ENCODE data around the gene ASPG. TPM values are rescaled to one million over a fixed set of nuclear protein-coding genes. Genes with fewer than 3 reads are reported as not detected.

Gene ASPG
- total and polyA plus RNA-seq, 2 donors (not counting 1 experiment from before 2014, with no cell fraction given) = not detected

DNA sequence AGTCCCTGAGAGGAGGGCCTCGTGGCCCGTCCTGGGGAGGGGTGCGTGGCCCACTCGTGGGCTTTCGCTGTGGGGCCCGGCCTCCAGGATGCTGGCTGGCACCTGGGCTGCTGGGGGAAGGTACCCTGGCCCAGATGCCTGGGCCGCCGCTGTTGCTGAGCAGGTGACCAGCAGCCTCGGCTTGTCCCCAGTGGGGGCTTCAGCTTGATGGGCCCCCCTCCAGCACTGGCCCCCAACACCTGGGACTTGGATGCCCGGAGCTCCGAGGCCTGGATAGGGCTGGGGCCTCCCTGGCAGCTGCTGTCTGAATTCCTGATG, 63.7 kb downstream of the ASPG start:
- Histone ChIP-seq H3K4me2 (ENCODE audit: extremely low read depth, insufficient read depth, low read length) (no peak overlapping the region), H3K27me3 (ENCODE audit: control insufficient read depth, insufficient read depth, low read length) (no peaks in the 10 kb centered on the region), H4K20me1 (ENCODE audit: control insufficient read depth, extremely low read depth, insufficient read depth, low read length) (no peaks in the 10 kb centered on the region)

DNA sequence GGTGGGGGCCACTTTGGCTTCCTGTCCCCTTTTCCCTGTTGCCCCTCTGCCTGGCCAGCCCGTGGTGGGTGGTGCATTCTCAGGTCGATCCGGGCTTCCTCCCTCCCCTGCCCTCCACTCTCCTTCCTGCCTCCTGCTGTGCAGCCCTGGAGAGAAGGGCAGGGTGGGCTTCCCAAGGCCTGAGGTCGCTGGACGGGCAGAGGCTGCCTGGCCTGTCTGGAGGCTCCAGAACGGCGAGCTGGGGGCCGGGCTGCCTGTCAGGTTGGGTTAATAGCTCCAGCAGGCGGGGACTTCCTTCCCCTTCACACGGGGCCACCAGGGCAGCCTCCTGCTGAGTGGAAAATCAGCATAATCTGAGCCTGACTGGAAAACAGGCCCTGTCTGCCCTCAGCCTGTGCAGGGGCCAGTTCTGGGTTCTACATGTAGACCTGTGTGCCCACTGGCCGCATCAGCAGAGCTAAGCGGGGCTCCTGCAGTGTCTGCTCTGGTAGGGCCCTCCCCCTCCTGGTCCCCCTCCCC, 64.2 kb downstream of the ASPG start:
- H3K27ac ChIP-seq (ENCODE audit: insufficient read depth, low read length) = no peak overlapping the region
- no peaks in the 10 kb centered on the region for H3K79me2 ChIP-seq (ENCODE audit: control insufficient read depth, insufficient read depth, low read length)
- no peak overlapping the region for H3K4me3 ChIP-seq (replicated peaks in 1 of 4; ENCODE audit: control extremely low read depth in 1 of 4, insufficient read depth in 1 of 4, low read depth in 3 of 4, low read length in 4 of 4)
- no peak overlapping the region for H3K4me2 ChIP-seq (ENCODE audit: extremely low read depth, insufficient read depth, low read length)
- H3K27me3 ChIP-seq (ENCODE audit: control insufficient read depth, insufficient read depth, low read length) = no peaks in the 10 kb centered on the region
- no peaks in the 10 kb centered on the region for H3K36me3 ChIP-seq (ENCODE audit: control insufficient read depth, insufficient read depth, low read length)
- TF ChIP-seq EZH2 (IDR thresholded peaks at IDR 0.05; ENCODE audit: low read length, missing control alignments) = no peak
- H3K4me1 ChIP-seq (ENCODE audit: control insufficient read depth, extremely low read depth, insufficient read depth, low read length) = no peaks in the 10 kb centered on the region
- H3K9ac ChIP-seq (ENCODE audit: insufficient read depth, low read length) = no peak overlapping the region
- peak in 1 of 2 donors; percentile 8 for DNase-seq (ENCODE audit: low read depth in 2 of 2)
- no peaks in the 10 kb centered on the region for H4K20me1 ChIP-seq (ENCODE audit: control insufficient read depth, extremely low read depth, insufficient read depth, low read length)
- no peaks in the 10 kb centered on the region for H3K9me3 ChIP-seq (ENCODE audit: control insufficient read depth, insufficient read depth, low read depth, low read length)
- H2AFZ ChIP-seq (ENCODE audit: low read length) = no peak overlapping the region

More for the DNA sequence above, 63.7 kb downstream of the ASPG start:
- H3K36me3 ChIP-seq (ENCODE audit: control insufficient read depth, insufficient read depth, low read length) = no peaks in the 10 kb centered on the region
- no peaks in the 10 kb centered on the region for H3K9me3 ChIP-seq (ENCODE audit: control insufficient read depth, insufficient read depth, low read depth, low read length)
- H3K27ac ChIP-seq (ENCODE audit: insufficient read depth, low read length) = no peak overlapping the region
- H3K4me3 ChIP-seq (replicated peaks in 1 of 4; ENCODE audit: control extremely low read depth in 1 of 4, insufficient read depth in 1 of 4, low read depth in 3 of 4, low read length in 4 of 4) = no peak overlapping the region
- no peaks in the 10 kb centered on the region for H3K79me2 ChIP-seq (ENCODE audit: control insufficient read depth, insufficient read depth, low read length)
- no peaks in the 10 kb centered on the region for H3K4me1 ChIP-seq (ENCODE audit: control insufficient read depth, extremely low read depth, insufficient read depth, low read length)
- no peak overlapping the region for H2AFZ ChIP-seq (ENCODE audit: low read length)
- H3K9ac ChIP-seq (ENCODE audit: insufficient read depth, low read length) = no peak overlapping the region
- TF ChIP-seq, protein P1, sequence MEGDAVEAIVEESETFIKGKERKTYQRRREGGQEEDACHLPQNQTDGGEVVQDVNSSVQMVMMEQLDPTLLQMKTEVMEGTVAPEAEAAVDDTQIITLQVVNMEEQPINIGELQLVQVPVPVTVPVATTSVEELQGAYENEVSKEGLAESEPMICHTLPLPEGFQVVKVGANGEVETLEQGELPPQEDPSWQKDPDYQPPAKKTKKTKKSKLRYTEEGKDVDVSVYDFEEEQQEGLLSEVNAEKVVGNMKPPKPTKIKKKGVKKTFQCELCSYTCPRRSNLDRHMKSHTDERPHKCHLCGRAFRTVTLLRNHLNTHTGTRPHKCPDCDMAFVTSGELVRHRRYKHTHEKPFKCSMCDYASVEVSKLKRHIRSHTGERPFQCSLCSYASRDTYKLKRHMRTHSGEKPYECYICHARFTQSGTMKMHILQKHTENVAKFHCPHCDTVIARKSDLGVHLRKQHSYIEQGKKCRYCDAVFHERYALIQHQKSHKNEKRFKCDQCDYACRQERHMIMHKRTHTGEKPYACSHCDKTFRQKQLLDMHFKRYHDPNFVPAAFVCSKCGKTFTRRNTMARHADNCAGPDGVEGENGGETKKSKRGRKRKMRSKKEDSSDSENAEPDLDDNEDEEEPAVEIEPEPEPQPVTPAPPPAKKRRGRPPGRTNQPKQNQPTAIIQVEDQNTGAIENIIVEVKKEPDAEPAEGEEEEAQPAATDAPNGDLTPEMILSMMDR (conservative IDR thresholded peaks at IDR 0.05 in 1 of 2, IDR thresholded peaks at IDR 0.05 in 1 of 2; ENCODE audit: low read depth in 1 of 2, low read length in 2 of 2) = no peak
- no peak for TF ChIP-seq EZH2 (IDR thresholded peaks at IDR 0.05; ENCODE audit: low read length, missing control alignments)
- no peak for DNase-seq (ENCODE audit: low read depth in 2 of 2)

DNA sequence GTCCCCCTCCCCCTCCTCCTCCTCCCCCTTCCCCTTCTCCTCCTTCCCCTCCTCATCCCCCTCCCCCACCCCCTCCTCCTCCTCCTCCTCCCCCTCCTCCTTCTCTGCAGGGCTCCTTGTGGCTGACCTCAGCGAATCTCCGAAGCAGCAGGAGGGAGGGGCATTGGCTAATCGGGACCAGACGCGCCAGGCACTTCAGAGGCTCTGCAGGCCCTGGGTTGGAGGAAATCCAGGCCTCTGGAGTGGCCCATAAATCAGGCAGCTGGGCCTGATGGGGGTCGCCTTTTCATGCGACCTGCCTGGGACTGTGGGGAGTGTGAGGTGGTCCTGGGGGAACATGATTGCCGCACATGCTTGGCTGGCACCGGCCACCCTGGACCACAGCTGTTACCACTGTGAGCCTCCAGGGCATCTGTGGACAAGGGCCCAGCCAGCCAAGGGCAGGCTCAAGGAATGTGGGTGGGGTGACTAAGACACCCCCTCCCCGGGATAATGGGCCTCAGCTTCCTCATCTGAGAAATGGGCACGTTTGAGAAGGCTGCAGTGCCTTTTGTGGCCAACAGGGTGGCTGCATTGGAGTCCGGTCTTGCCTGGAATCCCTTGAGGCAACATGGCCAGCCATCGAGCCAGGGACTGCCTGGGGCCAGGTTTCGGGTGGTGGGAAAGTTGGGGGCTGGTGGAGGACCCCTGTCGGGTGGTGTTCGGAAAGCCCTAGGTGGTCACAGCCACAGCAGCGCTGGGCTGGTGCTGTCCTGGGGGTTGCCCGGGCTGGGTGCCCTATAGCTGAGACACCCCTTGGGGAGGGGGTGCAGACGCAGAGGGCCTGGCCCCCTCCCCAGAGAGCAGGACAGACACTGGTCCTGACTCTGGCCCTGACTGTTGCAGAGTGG, 64.9 kb downstream of the ASPG start:
- Histone ChIP-seq H3K4me2 (ENCODE audit: extremely low read depth, insufficient read depth, low read length) (no peak overlapping the region), H4K20me1 (ENCODE audit: control insufficient read depth, extremely low read depth, insufficient read depth, low read length) (no peaks in the 10 kb centered on the region), H3K27ac (ENCODE audit: insufficient read depth, low read length) (no peak overlapping the region), H2AFZ (ENCODE audit: low read length) (no peak overlapping the region), H3K4me1 (ENCODE audit: control insufficient read depth, extremely low read depth, insufficient read depth, low read length) (no peaks in the 10 kb centered on the region), H3K9ac (ENCODE audit: insufficient read depth, low read length) (no peak overlapping the region), H3K79me2 (ENCODE audit: control insufficient read depth, insufficient read depth, low read length) (no peaks in the 10 kb centered on the region), H3K9me3 (ENCODE audit: control insufficient read depth, insufficient read depth, low read depth, low read length) (no peaks in the 10 kb centered on the region), H3K36me3 (ENCODE audit: control insufficient read depth, insufficient read depth, low read length) (no peaks in the 10 kb centered on the region), H3K27me3 (ENCODE audit: control insufficient read depth, insufficient read depth, low read length) (no peaks in the 10 kb centered on the region), H3K4me3 (replicated peaks in 1 of 4; ENCODE audit: control extremely low read depth in 1 of 4, insufficient read depth in 1 of 4, low read depth in 3 of 4, low read length in 4 of 4) (no peak overlapping the region)
- peak; percentile 27 to 33 for DNase-seq (ENCODE audit: low read depth in 2 of 2)
- TF ChIP-seq, protein P1 (conservative IDR thresholded peaks at IDR 0.05 in 1 of 2, IDR thresholded peaks at IDR 0.05 in 1 of 2; ENCODE audit: low read depth in 1 of 2, low read length in 2 of 2) = peak; percentile 18 to 31
- TF ChIP-seq EZH2 (IDR thresholded peaks at IDR 0.05; ENCODE audit: low read length, missing control alignments) = no peak
